DND-41 (cell line): ENCODE results near the gene CHMP6.

Experiments used
- ATAC-seq: fragments of 200-7000 bp; cut with Tn5 transposase; 3 replicates; pipeline ENCODE4 v1.9.1; 2021; ENCODE audit warnings: low read depth; ENCODE audit not compliant: insufficient read depth
- DNase-seq: peaks from one replicate; pipeline ENCODE4 v3.0.0-alpha.2; 2020
- H2AFZ ChIP-seq: 2 replicates; pipeline ENCODE4 v1.6.0; 2012; ENCODE audit warnings: low read depth, low read length
- H3K27ac ChIP-seq: 2 replicates; pipeline ENCODE4 v1.5.1; 2012; ENCODE audit warnings: low read length, inconsistent platforms
- H3K27me3 ChIP-seq: fragments of 200-600 bp; sonication (generic); 2 replicates; pipeline ENCODE4 v1.6.0; 2012; ENCODE audit warnings: low read length, mild to moderate bottlenecking, inconsistent platforms; ENCODE audit not compliant: insufficient read depth, poor library complexity
- H3K36me3 ChIP-seq: 2 replicates; pipeline ENCODE4 v1.5.1; 2012; ENCODE audit warnings: low read length, inconsistent platforms; ENCODE audit not compliant: insufficient read depth
- H3K4me1 ChIP-seq: 2 replicates; pipeline ENCODE4 v1.5.1; 2012; ENCODE audit warnings: mild to moderate bottlenecking, low read length; ENCODE audit not compliant: insufficient read depth
- H3K4me2 ChIP-seq: 2 replicates; pipeline ENCODE4 v1.6.0; 2012; ENCODE audit warnings: mild to moderate bottlenecking, moderate library complexity, low read length, inconsistent platforms; ENCODE audit not compliant: insufficient read depth
- H3K4me3 ChIP-seq, 2 experiments: fragments of 200-600 bp in 1 of 2; shearing (Covaris generic) in 1 of 2; 2 replicates each; pipeline ENCODE4 v1.5.1; 2012 to 2016; ENCODE audit warnings: inconsistent platforms in 2 of 2, low read length in 2 of 2, mild to moderate bottlenecking in 2 of 2, low read depth in 1 of 2, moderate library complexity in 1 of 2
- H3K79me2 ChIP-seq: 2 replicates; pipeline ENCODE4 v1.6.0; 2012; ENCODE audit warnings: low read length, inconsistent platforms; ENCODE audit not compliant: insufficient read depth
- H3K9ac ChIP-seq: 2 replicates; pipeline ENCODE4 v1.6.0; 2012; ENCODE audit warnings: low read depth, mild to moderate bottlenecking, inconsistent platforms, low read length, moderate library complexity
- H3K9me3 ChIP-seq: 2 replicates; pipeline ENCODE4 v1.5.1; 2012; ENCODE audit warnings: low read length, moderate library complexity, mild to moderate bottlenecking, inconsistent platforms; ENCODE audit not compliant: insufficient read depth, severe bottlenecking
- H4K20me1 ChIP-seq: 2 replicates; pipeline ENCODE4 v1.6.0; 2012; ENCODE audit warnings: low read length; ENCODE audit not compliant: insufficient read depth
- EZH2 ChIP-seq: IDR thresholded peaks from 3 replicates; pipeline ENCODE4 v1.6.1; 2012; ENCODE audit warnings: borderline replicate concordance, low read depth, mild to moderate bottlenecking, moderate library complexity, low read length, inconsistent platforms; ENCODE audit not compliant: severe bottlenecking
- TF ChIP-seq, protein P1 (sequence below): IDR thresholded peaks from 2 replicates; pipeline ENCODE4 v1.5.1; 2012; ENCODE audit warnings: borderline replicate concordance, low read length, moderate library complexity, mild to moderate bottlenecking; ENCODE audit not compliant: poor library complexity, severe bottlenecking; ENCODE audit errors: extremely low read depth

The CHMP6 gene

DNA sequence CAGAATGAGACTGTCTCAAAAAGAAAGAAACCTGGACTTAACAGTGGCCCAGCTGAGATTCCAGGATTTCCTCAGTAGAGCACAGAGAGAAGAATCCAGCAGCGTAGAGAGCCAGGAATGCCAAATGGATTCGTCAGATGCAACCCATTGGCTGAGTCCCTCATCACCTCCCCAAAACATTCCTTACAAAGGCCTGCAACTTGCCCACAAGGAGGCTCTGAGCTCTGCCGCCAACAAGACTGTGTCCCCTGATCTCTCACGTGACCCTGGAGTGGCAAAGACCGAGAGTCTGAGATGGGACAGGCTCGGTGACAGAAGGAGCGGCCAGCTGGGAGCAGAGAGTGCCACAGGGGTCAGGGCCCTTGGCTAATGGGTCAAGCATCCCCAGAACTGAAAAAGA lies 6.9 kb upstream of the CHMP6 start:
- ATAC-seq (no peak), DNase-seq (no peak)
- no peaks in the 10 kb centered on the region; the same call in 1 of the 2 replicates for H4K20me1 ChIP-seq
- H3K4me1 ChIP-seq, result peaks cover 18% of the 10 kb centered on the region
- H3K79me2 ChIP-seq, result no peaks in the 10 kb centered on the region
- no peak overlapping the region for H2AFZ ChIP-seq
- peaks cover 3% of the 10 kb centered on the region for H3K27me3 ChIP-seq
- no peak overlapping the region for H3K4me3 ChIP-seq
- H3K9me3 ChIP-seq, result no peaks in the 10 kb centered on the region
- no peak overlapping the region for H3K9ac ChIP-seq
- no peaks in the 10 kb centered on the region for H3K36me3 ChIP-seq
- H3K27ac ChIP-seq, result no peak overlapping the region
- H3K4me2 ChIP-seq, result no peak overlapping the region
- TF ChIP-seq, protein P1, sequence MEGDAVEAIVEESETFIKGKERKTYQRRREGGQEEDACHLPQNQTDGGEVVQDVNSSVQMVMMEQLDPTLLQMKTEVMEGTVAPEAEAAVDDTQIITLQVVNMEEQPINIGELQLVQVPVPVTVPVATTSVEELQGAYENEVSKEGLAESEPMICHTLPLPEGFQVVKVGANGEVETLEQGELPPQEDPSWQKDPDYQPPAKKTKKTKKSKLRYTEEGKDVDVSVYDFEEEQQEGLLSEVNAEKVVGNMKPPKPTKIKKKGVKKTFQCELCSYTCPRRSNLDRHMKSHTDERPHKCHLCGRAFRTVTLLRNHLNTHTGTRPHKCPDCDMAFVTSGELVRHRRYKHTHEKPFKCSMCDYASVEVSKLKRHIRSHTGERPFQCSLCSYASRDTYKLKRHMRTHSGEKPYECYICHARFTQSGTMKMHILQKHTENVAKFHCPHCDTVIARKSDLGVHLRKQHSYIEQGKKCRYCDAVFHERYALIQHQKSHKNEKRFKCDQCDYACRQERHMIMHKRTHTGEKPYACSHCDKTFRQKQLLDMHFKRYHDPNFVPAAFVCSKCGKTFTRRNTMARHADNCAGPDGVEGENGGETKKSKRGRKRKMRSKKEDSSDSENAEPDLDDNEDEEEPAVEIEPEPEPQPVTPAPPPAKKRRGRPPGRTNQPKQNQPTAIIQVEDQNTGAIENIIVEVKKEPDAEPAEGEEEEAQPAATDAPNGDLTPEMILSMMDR, result no peak
- TF ChIP-seq EZH2, result no peak

DNA sequence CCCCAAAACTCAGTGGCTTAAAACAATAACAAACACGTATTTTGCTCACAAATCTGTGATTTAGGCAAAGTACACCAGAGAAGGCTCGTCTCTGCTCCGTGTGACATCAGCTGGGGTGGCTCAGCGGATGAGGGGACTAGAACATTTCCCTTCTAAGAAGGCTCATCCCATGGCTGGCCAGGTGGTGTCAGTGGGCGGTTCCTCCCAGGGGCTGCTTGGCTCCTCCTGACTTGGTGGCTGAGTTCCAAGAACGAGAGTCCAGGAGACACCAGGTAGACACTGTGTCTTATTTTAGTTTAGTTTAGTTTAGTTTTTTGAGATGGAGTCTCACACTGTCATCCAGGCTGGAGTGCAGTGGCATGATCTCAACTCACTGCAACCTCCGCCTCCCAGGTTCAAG lies 5.6 kb upstream of the CHMP6 start:
- Histone ChIP-seq H3K4me1 (peaks cover 24% of the 10 kb centered on the region), H3K9ac (no peak overlapping the region), H3K27ac (no peak overlapping the region), H3K4me2 (no peak overlapping the region), H4K20me1 (no peaks in the 10 kb centered on the region; the same call in 1 of the 2 replicates), H2AFZ (no peak overlapping the region), H3K9me3 (no peaks in the 10 kb centered on the region), H3K27me3 (peaks cover 3% of the 10 kb centered on the region), H3K36me3 (no peaks in the 10 kb centered on the region), H3K4me3 (no peak overlapping the region), H3K79me2 (no peaks in the 10 kb centered on the region)
- TF ChIP-seq, protein P1, result no peak
- ATAC-seq (no peak), DNase-seq (no peak)

DNA sequence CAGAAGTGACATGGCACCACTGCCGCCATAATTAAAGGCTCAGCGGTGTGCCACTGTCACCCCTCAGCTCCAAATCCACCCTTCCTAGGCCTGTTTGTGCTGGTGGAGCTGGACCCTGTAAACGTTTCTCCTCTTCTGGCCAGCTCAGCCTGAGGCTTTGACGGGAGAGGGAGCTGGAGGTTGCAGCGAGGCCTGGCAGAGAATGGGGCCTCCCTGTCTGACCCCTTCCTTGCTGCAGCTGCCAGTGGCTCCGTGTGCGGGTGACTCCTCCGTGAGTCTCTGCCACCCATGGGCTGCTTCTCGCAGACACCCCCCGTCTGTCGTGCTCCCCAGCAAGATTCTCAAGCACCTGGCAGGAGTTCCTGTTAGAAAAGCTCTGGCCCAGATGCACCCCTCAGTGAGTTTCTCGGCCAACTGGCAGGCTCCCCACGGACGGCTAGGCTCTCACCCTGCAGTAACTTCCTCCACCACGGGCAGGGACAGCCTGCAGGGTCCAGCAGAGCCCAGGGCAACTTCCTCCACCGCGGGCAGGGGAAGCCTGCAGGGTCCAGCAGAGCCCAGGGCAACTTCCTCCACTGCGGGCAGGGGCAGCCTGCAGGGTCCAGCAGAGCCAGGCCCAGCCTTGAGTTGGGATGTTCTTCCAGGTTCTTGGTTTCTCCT lies 4.7 kb upstream of the CHMP6 start:
- H3K4me3 ChIP-seq, result no peak overlapping the region
- H4K20me1 ChIP-seq, result no peaks in the 10 kb centered on the region; the same call in 1 of the 2 replicates
- no peak for TF ChIP-seq EZH2
- TF ChIP-seq, protein P1, result no peak
- no peak overlapping the region for H2AFZ ChIP-seq
- no peak for DNase-seq
- no peaks in the 10 kb centered on the region for H3K79me2 ChIP-seq
- peaks cover 24% of the 10 kb centered on the region for H3K4me1 ChIP-seq
- H3K9me3 ChIP-seq, result no peaks in the 10 kb centered on the region
- ATAC-seq, result no peak
- no peak overlapping the region for H3K27ac ChIP-seq
- no peak overlapping the region for H3K4me2 ChIP-seq
- no peaks in the 10 kb centered on the region for H3K36me3 ChIP-seq
- peaks cover 3% of the 10 kb centered on the region for H3K27me3 ChIP-seq
- H3K9ac ChIP-seq, result no peak overlapping the region
